HG03378 (cell line): ENCODE data around the gene ERC1.
"Not testable (repeated sequence)": the region's sequence is repeated elsewhere in the genome, so short reads cannot be mapped to it uniquely, and the experiment has no call there.

Experiments used
- ATAC-seq: cut with Tn5 transposase; IDR thresholded peaks from one replicate; pipeline ENCODE4 v1.9.1; 2021; ENCODE audit warnings: mild to moderate bottlenecking, moderate library complexity; ENCODE audit not compliant: unreplicated experiment

The ERC1 gene

GRCh38 chr12:1117371-1117770 is 126.3 kb downstream of the ERC1 start:
- ATAC-seq: no peak

DNA sequence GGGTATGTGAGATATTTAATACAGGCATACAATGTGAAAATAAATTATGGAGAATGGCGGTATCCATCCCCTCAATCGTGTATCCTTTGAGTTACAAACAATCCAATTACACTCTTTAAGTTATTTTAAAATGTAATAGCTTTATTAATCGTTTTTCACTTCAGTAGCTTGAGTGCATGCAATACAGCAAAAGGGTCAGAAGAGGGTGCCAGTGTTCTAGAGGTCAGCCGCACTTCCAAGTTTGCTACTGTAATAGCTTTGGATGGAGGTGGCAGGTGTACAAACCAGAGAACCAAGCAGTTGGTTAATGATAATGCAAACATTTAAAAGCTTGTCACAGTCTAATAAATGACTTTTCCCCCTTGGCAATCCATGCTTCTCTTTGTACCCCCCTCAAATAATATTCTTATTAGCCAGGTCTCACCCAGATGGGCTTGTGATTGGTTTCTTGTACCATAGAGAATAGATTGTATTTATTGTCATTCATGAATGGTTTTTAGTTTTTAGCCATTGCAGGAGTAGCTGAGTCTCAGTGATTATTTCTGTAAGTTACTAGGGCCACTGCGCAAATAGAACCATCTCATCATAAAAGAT is 127.0 kb downstream of the ERC1 start:
- ATAC-seq: no peak

DNA sequence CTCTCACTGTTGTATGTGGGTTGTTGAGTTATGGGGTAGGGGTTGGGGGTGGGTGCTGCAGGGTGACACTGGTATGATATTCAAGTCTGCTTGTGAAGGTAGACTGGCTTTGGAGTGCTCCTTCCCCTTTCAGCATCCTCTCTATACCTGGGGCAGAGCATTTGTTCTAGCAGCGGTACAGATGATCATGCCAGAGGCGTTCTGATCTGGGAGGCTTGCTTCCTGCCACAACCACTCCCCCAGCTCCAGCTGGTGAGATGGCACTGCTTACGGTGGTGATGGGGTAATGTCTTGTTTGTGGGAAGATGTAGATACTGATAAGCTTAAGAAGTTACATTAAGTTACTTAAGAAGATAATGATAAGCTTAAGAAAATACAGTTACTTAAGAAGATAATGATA is 131.8 kb downstream of the ERC1 start:
- ATAC-seq: no peak

- ATAC-seq: no peak
These were observed 135.1 kb downstream of the ERC1 start for GRCh38 chr12:1126091-1126490.

DNA sequence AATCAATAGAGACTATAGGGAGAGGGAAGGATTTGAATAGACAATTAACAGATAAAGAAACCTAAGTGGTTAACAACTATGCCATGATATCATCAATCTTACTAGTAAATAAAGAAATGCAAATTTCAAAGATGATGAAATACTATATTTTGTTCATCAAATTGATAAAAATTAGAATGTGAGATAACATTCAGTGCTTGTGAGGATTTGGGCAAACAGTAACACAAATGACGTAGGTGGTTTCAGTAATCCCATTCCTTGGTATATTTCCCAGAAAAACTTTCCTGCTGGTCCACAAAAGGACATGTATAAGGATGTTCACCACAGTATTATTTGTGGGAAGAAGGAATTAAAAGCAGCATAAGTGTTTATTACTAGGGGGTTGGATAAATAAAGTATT is 136.0 kb downstream of the ERC1 start:
- ATAC-seq: no peak

DNA sequence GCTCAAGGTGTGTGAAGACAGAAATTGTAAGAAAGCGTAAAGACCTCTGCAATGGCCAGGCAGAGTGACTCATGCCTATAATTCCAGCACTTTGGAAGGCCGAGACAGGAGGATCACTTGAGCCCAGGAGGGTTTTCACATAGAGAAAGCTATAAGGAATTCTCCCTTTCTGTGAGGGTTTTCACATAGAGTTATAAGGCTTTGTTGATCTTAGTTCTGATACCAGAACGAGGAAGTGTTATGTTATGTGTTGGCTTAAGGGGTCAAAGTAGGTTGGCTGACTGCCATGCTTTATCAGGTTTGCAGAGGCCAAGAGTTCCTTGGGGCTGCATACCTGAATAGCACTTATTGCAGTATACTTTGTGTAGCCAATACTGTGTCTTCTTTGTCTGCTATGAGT is 139.1 kb downstream of the ERC1 start:
- no peak for ATAC-seq

- no peak for ATAC-seq
These were observed 139.5 kb downstream of the ERC1 start for GRCh38 chr12:1130571-1130970.

DNA sequence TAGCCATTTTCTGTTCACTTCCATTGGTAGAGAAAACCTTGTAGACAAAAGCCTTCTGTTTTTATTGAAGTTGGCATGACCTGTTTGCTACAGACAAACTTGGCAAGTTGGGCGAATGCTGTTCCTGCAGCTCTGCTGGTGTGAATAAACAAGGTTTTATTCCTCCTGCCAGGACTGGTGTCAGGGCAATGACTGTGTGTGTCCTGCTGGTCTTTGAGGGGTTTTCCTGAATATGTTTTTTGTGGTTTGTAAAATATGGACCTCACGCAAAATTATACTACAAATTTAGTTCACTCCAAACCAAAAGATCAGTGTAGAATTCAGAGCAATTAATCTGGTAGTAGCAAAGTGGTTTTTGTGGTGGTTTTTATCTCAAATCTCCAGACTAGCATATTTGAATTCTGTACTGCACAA is 140.8 kb downstream of the ERC1 start:
- no peak for ATAC-seq

- ATAC-seq: no peak
These were observed 141.3 kb downstream of the ERC1 start for GRCh38 chr12:1132311-1132710.

GRCh38 chr12:1138691-1139090 is 147.7 kb downstream of the ERC1 start:
- no peak for ATAC-seq

DNA sequence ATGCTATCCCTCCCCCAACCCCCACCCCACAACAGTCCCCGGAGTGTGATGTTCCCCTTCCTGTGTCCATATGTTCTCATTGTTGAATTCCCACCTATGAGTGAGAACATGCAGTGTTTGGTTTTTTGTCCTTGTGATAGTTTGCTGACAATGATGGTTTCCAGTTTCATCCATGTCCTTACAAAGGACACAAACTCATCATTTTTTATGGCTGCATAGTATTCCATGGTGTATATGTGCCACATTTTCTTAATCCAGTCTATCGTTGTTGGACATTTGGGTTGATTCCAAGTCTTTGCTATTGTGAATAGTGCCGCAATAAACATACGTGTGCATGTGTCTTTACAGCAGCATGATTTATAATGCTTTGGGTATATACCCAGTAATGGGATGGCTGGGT is 155.7 kb downstream of the ERC1 start:
- not testable (repeated sequence) for ATAC-seq

DNA sequence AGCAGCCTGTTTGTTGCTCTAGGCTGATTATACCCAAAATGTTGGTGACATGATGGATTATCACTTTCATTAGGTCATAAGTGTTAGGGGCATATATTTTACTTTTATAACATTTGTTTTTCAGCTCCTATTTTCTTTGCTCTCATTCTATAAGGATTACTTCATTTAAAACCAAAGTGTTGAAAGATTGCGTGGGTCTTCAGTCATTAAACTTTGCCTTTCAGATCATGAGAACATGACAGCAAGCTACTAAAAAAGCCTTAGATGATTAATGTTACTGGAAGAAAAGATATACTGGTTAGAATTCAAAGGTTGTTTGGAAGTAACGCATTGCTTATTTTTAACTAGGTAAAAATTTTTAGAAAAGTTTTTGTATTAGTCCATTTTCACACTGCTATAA is 156.8 kb downstream of the ERC1 start:
- ATAC-seq: no peak

DNA sequence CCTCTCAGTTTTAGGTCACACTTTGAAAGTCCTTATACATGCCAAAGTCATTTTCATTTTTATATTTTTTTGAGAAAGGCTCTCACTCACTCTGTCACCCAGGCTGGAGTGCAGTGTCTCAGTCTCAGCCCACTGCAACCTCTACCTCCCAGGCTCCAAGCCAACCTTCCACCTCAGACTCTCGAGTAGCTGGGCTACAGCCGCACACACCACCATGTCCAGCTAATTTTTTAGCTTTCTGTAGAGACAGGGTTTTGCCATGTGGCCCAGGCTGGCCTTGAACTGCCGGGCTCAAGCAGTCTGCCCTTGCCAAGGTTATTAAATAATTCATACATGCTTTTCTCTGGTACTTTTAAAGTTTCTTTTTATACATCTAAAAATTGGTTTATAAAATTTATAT is 166.0 kb downstream of the ERC1 start:
- no peak for ATAC-seq

- no peak for ATAC-seq
These were observed 170.2 kb downstream of the ERC1 start for GRCh38 chr12:1161197-1161596.

GRCh38 chr12:1162081-1162760 is 171.2 kb downstream of the ERC1 start:
- ATAC-seq: no peak

- ATAC-seq: no peak
These were observed 176.8 kb downstream of the ERC1 start for GRCh38 chr12:1167784-1168183.

DNA sequence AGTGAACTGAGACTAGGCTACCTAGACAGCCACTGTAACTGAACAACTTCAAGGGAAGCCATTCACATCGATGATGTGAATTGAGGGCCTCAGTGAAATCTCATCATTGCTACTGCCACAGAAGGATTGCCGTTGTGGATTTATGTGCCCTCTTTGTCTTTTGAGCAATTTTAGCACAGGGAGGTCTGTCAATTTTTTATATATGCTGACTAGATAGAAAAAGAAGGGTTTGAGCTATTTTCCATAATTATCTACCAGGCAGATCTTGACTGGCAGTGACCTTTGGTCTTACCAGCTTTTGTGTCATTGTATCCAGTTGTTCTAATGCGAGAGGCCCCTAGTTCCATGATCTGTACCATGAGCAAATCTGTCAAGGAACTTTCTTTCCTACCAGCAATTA is 179.4 kb downstream of the ERC1 start:
- ATAC-seq: no peak

DNA sequence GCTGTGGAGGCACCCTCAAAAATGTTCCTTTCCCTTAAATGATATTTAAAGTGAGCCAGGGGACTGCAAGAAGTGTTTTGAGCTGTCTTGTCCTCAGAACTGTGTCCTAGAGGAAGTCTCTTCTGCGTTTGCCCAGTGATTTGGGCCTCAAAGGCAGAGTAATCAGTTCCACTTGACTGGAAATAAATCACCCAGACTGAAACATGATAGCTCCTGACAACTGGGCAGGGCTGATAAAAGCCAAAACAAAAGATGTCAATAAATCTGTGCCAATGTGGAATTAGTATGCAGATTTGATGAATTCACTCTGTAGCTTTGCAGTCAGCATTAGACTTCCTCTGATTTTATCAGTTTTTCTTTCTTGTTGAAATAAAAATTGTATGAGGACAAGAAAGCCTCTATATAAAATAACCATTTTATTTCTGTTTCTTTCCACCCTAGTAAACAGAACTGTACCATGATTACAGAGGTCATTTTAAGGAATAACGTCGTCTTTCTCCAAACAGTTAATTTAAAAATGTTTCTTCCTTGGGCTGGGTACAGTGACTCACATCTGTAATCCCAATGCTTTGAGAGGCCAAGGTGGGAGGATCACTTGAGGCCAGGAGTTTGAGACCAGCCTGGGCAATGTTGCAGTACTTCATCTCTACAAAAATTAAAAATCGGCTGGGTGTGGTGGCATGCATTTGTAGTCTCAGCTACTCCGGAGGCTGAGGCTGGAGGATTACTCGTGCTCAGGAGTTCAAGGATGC is 180.8 kb downstream of the ERC1 start:
- no peak for ATAC-seq

- no peak for ATAC-seq
These were observed 183.0 kb downstream of the ERC1 start for GRCh38 chr12:1173781-1174617.

- ATAC-seq: no peak
These were observed 183.6 kb downstream of the ERC1 start for GRCh38 chr12:1174659-1175058.

DNA sequence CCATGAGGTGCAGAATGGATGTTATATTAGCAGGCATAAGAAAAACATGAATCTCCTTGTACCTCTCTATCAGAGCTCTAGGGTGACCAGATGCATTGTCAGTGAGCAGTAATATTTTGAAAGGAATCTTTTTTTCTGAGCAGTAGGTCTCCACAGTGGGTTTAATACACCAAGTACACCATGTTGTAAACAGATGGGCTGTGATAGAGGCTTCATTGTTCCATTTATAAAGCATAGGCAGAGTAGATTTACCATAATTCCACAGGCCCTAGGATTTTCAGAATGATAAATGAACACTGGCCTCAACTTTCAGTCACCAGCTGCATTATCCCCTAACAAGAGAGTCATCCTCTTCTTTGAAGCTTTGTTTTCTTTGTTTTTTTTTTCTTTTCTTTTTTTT is 185.2 kb downstream of the ERC1 start:
- ATAC-seq: no peak
